Muscle layer of colon (tissue), 2 donors: ENCODE data around the gene RGP1.

ENCODE experiments used
- H3K27ac ChIP-seq: one replicate; pipeline ENCODE4 v1.7.0; 2013; ENCODE audit warnings: low read depth, mild to moderate bottlenecking, low read length, moderate library complexity
- H3K27me3 ChIP-seq, 2 donors: one replicate each; pipeline ENCODE4 v1.7.0; 2013; ENCODE audit warnings: low read length in 2 of 2, mild to moderate bottlenecking in 2 of 2; ENCODE audit not compliant: insufficient read depth in 2 of 2, control insufficient read depth in 1 of 2
- H3K36me3 ChIP-seq: one replicate; pipeline ENCODE4 v1.7.0; 2013; ENCODE audit warnings: mild to moderate bottlenecking, low read length; ENCODE audit not compliant: insufficient read depth
- H3K4me1 ChIP-seq: one replicate; pipeline ENCODE4 v1.7.0; 2013; ENCODE audit warnings: mild to moderate bottlenecking, low read length; ENCODE audit not compliant: insufficient read depth
- H3K4me3 ChIP-seq, 2 donors: one replicate each; pipeline ENCODE4 v1.7.0; 2013; ENCODE audit warnings: low read length in 2 of 2, low read depth in 1 of 2, mild to moderate bottlenecking in 1 of 2, moderate library complexity in 1 of 2
- H3K9ac ChIP-seq: one replicate; pipeline ENCODE4 v1.7.0; 2013; ENCODE audit warnings: low read length
- H3K9me3 ChIP-seq: one replicate; pipeline ENCODE4 v1.7.0; 2013; ENCODE audit warnings: mild to moderate bottlenecking, low read length
- donor health status: abdominal sarcoma.
- donor health status: Adenocarcinoma of cecum.

Gene RGP1

GRCh38 chr9:35711501-35712428 lies 37.3 kb upstream of the RGP1 start:
- Histone ChIP-seq H3K4me1 (no peaks in the 10 kb centered on the region), H3K9ac (no peak overlapping the region), H3K27me3 (no peaks in the 10 kb centered on the region), H3K9me3 (no peaks in the 10 kb centered on the region), H3K36me3 (peaks cover 91% of the 10 kb centered on the region), H3K27ac (no peak overlapping the region), H3K4me3 (no peak overlapping the region)

- Histone ChIP-seq H3K4me3 (no peak overlapping the region), H3K27ac (no peak overlapping the region), H3K9me3 (no peaks in the 10 kb centered on the region), H3K36me3 (peaks cover 91% of the 10 kb centered on the region), H3K9ac (no peak overlapping the region), H3K27me3 (no peaks in the 10 kb centered on the region), H3K4me1 (no peaks in the 10 kb centered on the region)
These were observed 36.2 kb upstream of the RGP1 start for GRCh38 chr9:35712762-35713400.

- Histone ChIP-seq H3K9me3 (no peaks in the 10 kb centered on the region), H3K27ac (no peak overlapping the region), H3K4me3 (no peak overlapping the region), H3K27me3 (no peaks in the 10 kb centered on the region), H3K9ac (no peak overlapping the region), H3K4me1 (no peaks in the 10 kb centered on the region), H3K36me3 (peaks cover 91% of the 10 kb centered on the region)
These were observed 35.5 kb upstream of the RGP1 start for GRCh38 chr9:35713578-35713977.

- Histone ChIP-seq H3K36me3 (peaks cover 91% of the 10 kb centered on the region), H3K4me1 (no peaks in the 10 kb centered on the region), H3K9me3 (no peaks in the 10 kb centered on the region), H3K9ac (no peak overlapping the region), H3K27ac (no peak overlapping the region), H3K27me3 (no peaks in the 10 kb centered on the region), H3K4me3 (no peak overlapping the region)
These were observed 35.0 kb upstream of the RGP1 start for GRCh38 chr9:35714123-35714522.

- H3K27ac ChIP-seq: no peak overlapping the region
- peaks cover 94% of the 10 kb centered on the region for H3K36me3 ChIP-seq
- no peak overlapping the region for H3K4me3 ChIP-seq
- H3K9ac ChIP-seq: no peak overlapping the region
- no peaks in the 10 kb centered on the region for H3K27me3 ChIP-seq
- H3K9me3 ChIP-seq: no peaks in the 10 kb centered on the region
- H3K4me1 ChIP-seq: no peaks in the 10 kb centered on the region
These were observed 34.4 kb upstream of the RGP1 start for GRCh38 chr9:35714579-35715252.

- no peak overlapping the region for H3K4me3 ChIP-seq
- H3K9ac ChIP-seq: no peak overlapping the region
- H3K36me3 ChIP-seq: peaks cover 99% of the 10 kb centered on the region
- H3K9me3 ChIP-seq: no peaks in the 10 kb centered on the region
- H3K27me3 ChIP-seq: no peaks in the 10 kb centered on the region
- no peaks in the 10 kb centered on the region for H3K4me1 ChIP-seq
- H3K27ac ChIP-seq: no peak overlapping the region
These were observed 32.9 kb upstream of the RGP1 start for GRCh38 chr9:35716230-35716629.

GRCh38 chr9:35717132-35717870 lies 31.8 kb upstream of the RGP1 start:
- Histone ChIP-seq H3K9ac (no peak overlapping the region), H3K27me3 (no peaks in the 10 kb centered on the region), H3K9me3 (no peaks in the 10 kb centered on the region), H3K36me3 (peaks cover 99% of the 10 kb centered on the region), H3K4me3 (no peak overlapping the region), H3K27ac (no peak overlapping the region), H3K4me1 (no peaks in the 10 kb centered on the region)

- Histone ChIP-seq H3K27ac (no peak overlapping the region), H3K9ac (no peak overlapping the region), H3K36me3 (peaks cover 99% of the 10 kb centered on the region), H3K27me3 (no peaks in the 10 kb centered on the region), H3K4me1 (no peaks in the 10 kb centered on the region), H3K4me3 (no peak overlapping the region), H3K9me3 (no peaks in the 10 kb centered on the region)
These were observed 30.2 kb upstream of the RGP1 start for GRCh38 chr9:35718721-35719511.

GRCh38 chr9:35719546-35719945 lies 29.5 kb upstream of the RGP1 start:
- Histone ChIP-seq H3K27ac (no peak overlapping the region), H3K9me3 (no peaks in the 10 kb centered on the region), H3K27me3 (no peaks in the 10 kb centered on the region), H3K4me1 (no peaks in the 10 kb centered on the region), H3K9ac (no peak overlapping the region), H3K36me3 (peaks cover 99% of the 10 kb centered on the region), H3K4me3 (no peak overlapping the region)

- peaks cover 78% of the 10 kb centered on the region for H3K36me3 ChIP-seq
These were observed 25.7 kb upstream of the RGP1 start for GRCh38 chr9:35723426-35723825.

More at GRCh38 chr9:35723426-35723825, 25.7 kb upstream of the RGP1 start:
- peaks cover 29% of the 10 kb centered on the region for H3K4me1 ChIP-seq
- H3K4me3 ChIP-seq: no peak overlapping the region
- no peak overlapping the region for H3K9ac ChIP-seq
- H3K9me3 ChIP-seq: no peaks in the 10 kb centered on the region
- no peaks in the 10 kb centered on the region for H3K27me3 ChIP-seq
- H3K27ac ChIP-seq: no peak overlapping the region
